ENCODE measurements around the gene PSMB5. TPM values are rescaled to one million over a fixed set of nuclear protein-coding genes. Genes with fewer than 3 reads are reported as not detected.

Gene PSMB5
- total RNA-seq, 1 donor from 2014 or later: 118 TPM

GRCh38 chr14:23035303-23036144 lies 824 bp upstream of the PSMB5 start:
- Histone ChIP-seq H3K4me3 (peak overlapping the region; percentile 89), H3K27me3 (ENCODE audit: low read depth) (no peaks in the 10 kb centered on the region), H3K9me3 (replicated peaks) (no peaks in the 10 kb centered on the region), H3K4me1 (peaks cover 30% of the 10 kb centered on the region), H3K36me3 (peaks cover 30% of the 10 kb centered on the region), H3K27ac (replicated peaks) (peak overlapping the region; percentile 96)
- intact Hi-C loops (cut with micrococcal nuclease): no loop called here
- no peak for TF ChIP-seq CTCF (IDR thresholded peaks at IDR 0.05; ENCODE audit: borderline replicate concordance)
- DNase-seq: no peak

GRCh38 chr14:23033801-23034497 lies 751 bp downstream of the PSMB5 start:
- Histone ChIP-seq H3K27ac (replicated peaks) (peak overlapping the region; percentile 96), H3K27me3 (ENCODE audit: low read depth) (no peaks in the 10 kb centered on the region), H3K9me3 (replicated peaks) (no peaks in the 10 kb centered on the region), H3K4me3 (peak overlapping the region; percentile 89), H3K36me3 (peaks cover 41% of the 10 kb centered on the region), H3K4me1 (peaks cover 36% of the 10 kb centered on the region)
- intact Hi-C loops (cut with micrococcal nuclease): no loop called here
- TF ChIP-seq CTCF (IDR thresholded peaks at IDR 0.05; ENCODE audit: borderline replicate concordance): no peak
- no peak for DNase-seq

GRCh38 chr14:23033251-23033727 lies 1.4 kb downstream of the PSMB5 start:
- no peak overlapping the region for H3K27ac ChIP-seq (replicated peaks)
- H3K9me3 ChIP-seq (replicated peaks): no peaks in the 10 kb centered on the region
- peak overlapping the region; percentile 89 for H3K4me3 ChIP-seq
- DNase-seq: no peak
- TF ChIP-seq CTCF (IDR thresholded peaks at IDR 0.05; ENCODE audit: borderline replicate concordance): no peak
- intact Hi-C loops (cut with micrococcal nuclease): no loop called here
- peaks cover 43% of the 10 kb centered on the region for H3K4me1 ChIP-seq
- no peaks in the 10 kb centered on the region for H3K27me3 ChIP-seq (ENCODE audit: low read depth)
- peaks cover 47% of the 10 kb centered on the region for H3K36me3 ChIP-seq

GRCh38 chr14:23030936-23031335 lies 3.8 kb downstream of the PSMB5 start:
- intact Hi-C loops (cut with micrococcal nuclease): no loop called here
- Histone ChIP-seq H3K27ac (replicated peaks) (no peak overlapping the region), H3K4me1 (peaks cover 52% of the 10 kb centered on the region), H3K9me3 (replicated peaks) (no peaks in the 10 kb centered on the region), H3K36me3 (peaks cover 68% of the 10 kb centered on the region), H3K27me3 (ENCODE audit: low read depth) (no peaks in the 10 kb centered on the region), H3K4me3 (no peak overlapping the region)
- TF ChIP-seq CTCF (IDR thresholded peaks at IDR 0.05; ENCODE audit: borderline replicate concordance): no peak
- no peak for DNase-seq

GRCh38 chr14:23028799-23029198 lies 5.9 kb downstream of the PSMB5 start:
- H3K27me3 ChIP-seq (ENCODE audit: low read depth): no peaks in the 10 kb centered on the region
- intact Hi-C loops (cut with micrococcal nuclease): no loop called here

More at GRCh38 chr14:23028799-23029198, 5.9 kb downstream of the PSMB5 start:
- peaks cover 46% of the 10 kb centered on the region for H3K4me1 ChIP-seq
- H3K9me3 ChIP-seq (replicated peaks): no peaks in the 10 kb centered on the region
- no peak overlapping the region for H3K4me3 ChIP-seq
- DNase-seq: no peak
- TF ChIP-seq CTCF (IDR thresholded peaks at IDR 0.05; ENCODE audit: borderline replicate concordance): no peak
- H3K27ac ChIP-seq (replicated peaks): no peak overlapping the region
- peaks cover 77% of the 10 kb centered on the region for H3K36me3 ChIP-seq

Measured in left ventricle myocardium inferior (tissue), 1 donor.